NCI-H1694 treated with DMSO at 0.1 percent for 48 hours (cell line): ENCODE results near the gene MRTFB.
"Not testable (repeated sequence)": the region's sequence is repeated elsewhere in the genome, so short reads cannot be mapped to it uniquely, and the experiment has no call there.

Experiments
- DNase-seq: peaks from one replicate; lab custom pipeline; 2025; lab: John Stamatoyannopoulos, UW

Gene MRTFB

GRCh38 chr16:14104066-14104465 is 32.9 kb downstream of the MRTFB start:
- DNase-seq = no peak

- DNase-seq = no peak
Observed at GRCh38 chr16:14105760-14106375, 34.7 kb downstream of the MRTFB start.

GRCh38 chr16:14106457-14106856 is 35.3 kb downstream of the MRTFB start:
- no peak for DNase-seq

- DNase-seq = no peak
Observed at GRCh38 chr16:14106961-14107360, 35.8 kb downstream of the MRTFB start.

- DNase-seq = no peak
Observed at GRCh38 chr16:14109077-14109775, 38.1 kb downstream of the MRTFB start.

GRCh38 chr16:14109782-14110727 is 38.9 kb downstream of the MRTFB start:
- no peak for DNase-seq

- DNase-seq = no peak
Observed at GRCh38 chr16:14110728-14111251, 39.7 kb downstream of the MRTFB start.

- no peak for DNase-seq
Observed at GRCh38 chr16:14111713-14112538, 40.8 kb downstream of the MRTFB start.

GRCh38 chr16:14112539-14112856 is 41.4 kb downstream of the MRTFB start:
- no peak for DNase-seq

GRCh38 chr16:14113344-14113743 is 42.2 kb downstream of the MRTFB start:
- DNase-seq = no peak

GRCh38 chr16:14117051-14117450 is 45.9 kb downstream of the MRTFB start:
- DNase-seq = no peak

GRCh38 chr16:14119799-14120198 is 48.7 kb downstream of the MRTFB start:
- DNase-seq = no peak

GRCh38 chr16:14120335-14120734 is 49.2 kb downstream of the MRTFB start:
- DNase-seq = no peak

- DNase-seq = no peak
Observed at GRCh38 chr16:14121142-14121541, 50.0 kb downstream of the MRTFB start.

GRCh38 chr16:14121872-14122271 is 50.8 kb downstream of the MRTFB start:
- DNase-seq = no peak

GRCh38 chr16:14122430-14122829 is 51.3 kb downstream of the MRTFB start:
- DNase-seq = not testable (repeated sequence)

GRCh38 chr16:14125000-14125681 is 54.0 kb downstream of the MRTFB start:
- no peak for DNase-seq

- DNase-seq = no peak
Observed at GRCh38 chr16:14125708-14126107, 54.6 kb downstream of the MRTFB start.

GRCh38 chr16:14128097-14128496 is 57.0 kb downstream of the MRTFB start:
- no peak for DNase-seq

- no peak for DNase-seq
Observed at GRCh38 chr16:14129502-14129901, 58.4 kb downstream of the MRTFB start.
